Eye (tissue), 1 donor: ENCODE results near the gene EFHC1.

Experiments used
- DNase-seq: peaks from one replicate; pipeline ENCODE4 v3.0.0-alpha.2; 2015

EFHC1 gene

DNA sequence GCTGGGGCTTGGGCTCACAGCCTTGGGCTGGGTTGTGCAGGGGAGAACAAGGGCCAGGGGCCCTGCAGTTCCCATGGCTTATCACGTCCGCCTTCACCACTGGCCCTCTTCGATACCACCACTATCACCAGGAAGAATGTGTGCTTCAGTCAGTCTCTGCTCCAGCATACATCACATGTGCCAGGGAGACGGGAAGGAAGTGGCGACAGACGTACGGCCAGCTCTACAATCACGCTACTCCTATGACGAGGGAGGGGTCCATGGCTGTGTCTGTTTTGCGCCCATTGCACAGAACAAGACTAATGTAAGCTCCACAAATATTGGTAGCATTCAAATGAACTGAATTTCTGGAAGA is 84.6 kb downstream of the EFHC1 start:
- DNase-seq: no peak

DNA sequence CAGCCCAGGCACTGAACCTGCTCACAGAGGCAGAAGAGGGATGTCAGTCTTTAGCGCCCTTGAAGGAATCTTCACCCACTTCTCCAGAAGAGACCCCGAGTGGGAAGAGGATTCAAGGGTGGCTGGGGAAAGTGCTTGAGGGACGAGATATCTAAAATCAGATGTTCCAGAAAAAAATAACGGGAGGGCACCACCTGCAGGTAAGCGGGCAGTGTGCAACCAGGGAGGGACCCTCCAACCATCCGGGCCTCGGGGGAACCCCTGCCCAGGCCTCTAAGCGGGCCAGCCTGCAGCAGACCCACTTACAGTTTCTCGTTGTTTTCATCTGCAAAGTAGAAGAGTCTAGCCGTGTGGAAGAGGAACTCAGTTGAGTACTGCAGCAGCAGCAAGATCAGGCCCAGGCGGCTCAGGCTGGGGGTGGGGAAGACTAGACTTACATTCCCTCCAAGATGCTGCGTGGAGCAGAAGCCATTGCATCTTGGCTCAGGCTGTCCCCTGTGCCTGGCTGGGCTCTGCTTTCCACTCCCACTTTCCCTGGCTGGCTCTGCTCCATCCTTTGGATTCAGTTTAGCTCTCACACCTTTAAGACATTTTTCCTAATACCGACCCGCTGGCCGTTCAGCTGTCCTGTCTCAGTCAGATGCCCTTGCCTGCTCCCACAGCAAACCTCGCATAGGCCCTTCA is 85.7 kb downstream of the EFHC1 start:
- DNase-seq: no peak

DNA sequence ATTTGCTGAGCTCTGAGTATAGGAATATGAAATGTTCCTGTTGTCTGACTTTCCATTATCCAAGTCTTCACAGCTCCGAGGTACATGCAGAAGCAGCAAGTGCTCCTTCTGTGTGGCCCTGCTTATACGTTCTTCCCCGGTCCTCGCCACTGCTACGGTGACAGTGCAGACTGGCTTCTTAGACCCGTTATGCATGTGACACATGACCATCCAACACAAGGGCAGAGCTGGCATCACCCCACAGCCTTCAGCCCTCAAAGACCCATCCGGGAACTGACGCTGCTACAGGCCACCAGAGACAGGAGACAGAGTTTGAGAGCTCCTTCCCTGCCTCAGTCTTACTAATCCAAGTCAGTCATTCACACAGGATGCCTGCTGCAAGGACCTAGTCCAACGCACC is 86.3 kb downstream of the EFHC1 start:
- no peak for DNase-seq

DNA sequence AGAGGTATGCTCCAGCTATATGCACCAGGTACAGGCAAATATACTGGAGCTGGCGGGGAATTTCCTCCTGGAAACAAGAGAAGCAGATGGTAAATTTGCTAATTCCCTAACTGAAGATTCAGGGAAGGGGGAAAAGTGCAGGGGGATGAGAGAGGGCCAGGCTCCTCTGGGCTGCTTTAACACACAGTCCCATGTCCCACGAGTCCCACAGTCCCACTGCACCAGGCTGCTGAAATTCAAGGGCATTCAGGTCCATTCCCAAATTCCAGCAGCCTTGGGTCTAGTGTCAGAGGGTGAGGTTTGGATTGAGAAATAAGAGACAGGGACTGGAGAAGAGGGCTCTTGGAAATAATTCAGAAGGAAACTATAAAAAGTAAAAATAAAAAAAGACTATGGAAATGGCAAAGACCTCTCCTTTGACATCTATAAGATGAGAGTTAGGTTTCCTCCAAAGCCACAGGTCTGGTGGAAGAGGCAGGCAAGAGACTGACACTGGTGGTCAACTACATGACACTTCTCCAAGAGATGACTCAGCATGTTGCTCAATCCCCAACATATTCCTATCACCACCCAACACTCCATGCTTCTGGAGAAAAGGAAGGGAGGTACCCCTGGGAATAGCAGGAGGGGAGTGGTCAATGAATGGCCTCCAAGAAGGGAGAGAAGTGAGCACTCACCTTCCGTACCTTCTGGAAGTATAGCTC is 87.6 kb downstream of the EFHC1 start:
- no peak for DNase-seq

DNA sequence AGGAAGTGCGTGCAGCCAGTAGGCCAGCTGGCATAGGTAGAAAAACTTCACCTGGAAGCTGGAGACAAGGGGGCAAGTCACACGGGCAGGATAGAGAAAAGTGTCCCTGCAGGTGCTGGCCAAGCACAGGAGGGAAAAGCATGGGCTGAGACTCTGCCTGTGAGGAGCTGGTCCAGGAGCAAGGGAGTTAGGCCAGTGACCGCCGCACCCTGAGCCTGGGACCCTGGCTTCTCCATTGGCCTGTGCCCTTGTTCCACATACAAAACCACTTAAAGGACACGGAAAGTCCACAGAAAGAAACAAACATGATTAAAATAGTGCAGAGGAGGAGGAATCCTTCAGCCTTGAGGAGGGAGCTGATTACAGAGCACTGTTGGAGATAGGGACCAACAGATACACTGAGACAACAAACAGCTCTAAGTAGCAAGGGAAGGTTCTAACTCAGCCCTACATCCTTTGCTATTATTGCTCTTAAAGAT is 88.2 kb downstream of the EFHC1 start:
- no peak for DNase-seq

DNA sequence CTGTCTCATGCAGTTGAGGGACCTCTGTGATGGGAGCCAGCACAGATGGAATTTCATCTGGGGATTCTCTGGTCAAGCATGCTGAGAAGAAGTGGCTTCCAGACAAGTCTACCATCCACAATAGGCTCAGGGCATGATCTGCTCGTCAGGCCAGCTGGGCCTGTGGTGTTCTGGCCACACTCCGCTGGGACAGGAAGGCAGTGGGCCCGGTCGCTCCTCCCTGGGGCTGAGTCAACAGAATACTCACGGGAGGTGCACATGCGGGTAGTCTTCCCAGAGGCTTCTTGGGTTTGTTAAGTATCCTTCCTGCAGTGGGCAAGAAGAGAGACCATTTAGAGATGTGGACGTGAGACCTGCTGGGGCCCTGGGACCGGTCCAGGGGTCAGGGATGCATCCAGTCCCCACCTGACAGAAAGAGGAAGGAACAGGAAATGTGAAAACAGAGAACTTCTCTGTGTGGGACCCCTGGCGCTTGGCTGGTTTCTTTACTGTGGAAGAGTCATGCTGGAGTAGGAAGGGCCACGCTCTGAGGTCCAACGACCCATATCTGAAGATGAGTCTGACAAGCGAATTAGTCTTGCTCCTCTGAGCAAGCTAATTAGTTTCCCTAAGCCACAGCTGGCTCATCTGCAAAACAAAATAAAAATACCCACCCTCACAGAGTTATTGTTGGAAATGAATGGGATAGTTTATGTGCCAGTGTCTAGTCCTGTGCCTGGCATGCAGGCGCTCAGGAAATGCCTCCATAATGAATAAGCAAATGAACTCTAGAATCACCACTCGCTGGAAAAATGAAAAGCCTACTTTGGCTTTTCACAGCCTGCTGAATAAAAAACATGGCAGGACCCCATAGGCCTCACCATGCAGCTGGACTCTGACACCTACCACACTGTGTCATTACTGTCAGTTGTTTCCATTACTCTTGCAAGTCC is 89.4 kb downstream of the EFHC1 start:
- no peak for DNase-seq

DNA sequence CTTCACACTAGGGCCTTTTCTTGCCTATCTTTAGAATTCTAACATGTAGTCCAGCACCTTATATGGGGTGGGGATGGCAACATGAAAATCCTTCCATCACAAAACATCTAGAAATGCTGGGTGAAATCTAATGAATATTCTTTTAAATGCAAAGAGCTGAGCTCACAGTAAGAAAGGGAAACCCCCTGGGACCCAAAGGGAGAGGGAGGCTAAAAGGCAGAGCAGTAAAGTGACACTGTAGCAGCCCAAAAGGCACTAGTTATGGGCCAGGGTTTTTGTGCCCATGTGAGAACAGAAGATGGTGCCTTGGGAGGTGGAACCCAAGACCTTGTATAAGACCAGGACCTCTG is 90.0 kb downstream of the EFHC1 start:
- no peak for DNase-seq

DNA sequence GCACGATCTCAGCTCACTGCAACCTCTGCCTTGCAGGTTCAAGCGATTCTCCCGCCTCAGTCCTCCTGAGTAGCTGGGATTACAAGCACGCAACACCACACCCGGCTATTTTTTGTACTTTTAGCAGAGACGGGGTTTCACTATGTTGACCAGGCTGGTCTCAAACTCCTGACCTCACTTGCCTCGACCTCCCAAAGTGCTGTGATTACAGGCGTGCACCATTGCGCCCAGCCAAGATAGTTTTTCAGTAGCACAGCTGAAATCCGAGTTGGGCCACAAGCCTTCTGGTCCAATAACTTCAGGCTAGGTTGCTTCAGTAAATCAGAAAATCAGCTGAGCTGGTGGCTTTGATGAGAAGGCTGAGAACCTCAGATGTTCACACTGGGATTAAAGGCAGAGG is 91.0 kb downstream of the EFHC1 start:
- DNase-seq: no peak

DNA sequence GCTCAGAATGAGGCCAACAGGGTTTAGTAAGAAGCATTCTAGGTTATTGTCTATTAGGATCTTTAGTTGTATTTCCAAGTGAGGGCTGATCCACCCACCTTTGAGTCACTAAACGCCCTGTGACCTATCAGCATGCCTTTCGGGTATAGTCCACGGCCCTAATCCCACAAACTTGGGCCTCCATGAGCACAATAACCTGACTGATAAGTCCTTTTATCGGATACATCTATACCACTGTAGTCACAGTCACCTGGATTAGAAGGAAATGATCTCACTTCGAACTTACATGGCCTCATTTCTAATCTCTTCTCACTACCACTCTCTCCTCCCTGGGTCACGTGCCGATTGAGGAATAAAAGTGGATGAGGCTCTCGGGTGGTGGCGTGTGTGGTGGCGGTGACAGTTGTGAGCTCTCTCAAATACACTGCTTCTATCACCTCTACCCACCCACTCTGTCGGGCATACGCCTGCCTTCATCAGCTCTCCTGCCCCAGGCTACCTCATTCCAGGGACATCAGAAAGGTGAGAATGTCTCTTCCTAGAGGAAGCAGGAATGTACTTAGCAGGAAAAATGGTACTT is 91.5 kb downstream of the EFHC1 start:
- no peak for DNase-seq

DNA sequence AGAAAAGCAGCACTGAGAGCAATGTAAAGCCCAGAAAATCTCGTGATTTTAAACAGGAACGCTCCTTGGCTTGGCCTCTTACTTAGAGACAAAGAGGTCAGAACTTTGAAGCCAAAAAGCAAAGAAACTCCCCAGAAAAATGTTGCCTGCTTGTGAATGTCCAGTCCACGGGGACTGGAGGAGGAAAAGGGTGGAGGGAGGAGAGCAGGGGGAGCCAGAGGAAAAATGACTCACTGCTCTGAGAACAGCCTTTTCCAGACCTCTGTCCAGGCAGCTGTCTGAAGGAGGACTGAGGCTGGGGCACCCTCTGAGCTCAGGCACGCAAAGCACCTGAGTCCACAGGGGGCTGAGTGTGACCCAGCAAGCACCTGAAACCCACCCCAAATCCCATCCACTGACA is 92.1 kb downstream of the EFHC1 start:
- no peak for DNase-seq

DNA sequence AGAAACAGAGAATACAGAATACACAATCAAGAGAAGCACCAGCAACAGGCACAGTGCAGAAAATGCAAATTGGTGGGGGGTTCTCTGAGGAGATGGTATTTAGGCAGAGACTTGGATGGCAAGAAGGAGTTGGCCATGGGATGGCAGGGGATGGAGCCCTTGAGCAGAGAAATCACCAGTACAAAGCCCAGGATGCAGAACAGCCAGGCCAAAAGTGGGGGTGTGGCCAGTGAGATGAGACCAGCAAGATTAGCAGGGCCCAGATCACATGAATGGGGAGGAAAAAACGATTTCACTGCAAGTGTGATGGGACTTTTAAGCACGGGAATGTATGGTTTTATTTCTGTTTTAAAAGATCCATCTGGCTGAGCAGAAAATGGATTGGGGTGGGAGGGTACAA is 93.3 kb downstream of the EFHC1 start:
- no peak for DNase-seq

DNA sequence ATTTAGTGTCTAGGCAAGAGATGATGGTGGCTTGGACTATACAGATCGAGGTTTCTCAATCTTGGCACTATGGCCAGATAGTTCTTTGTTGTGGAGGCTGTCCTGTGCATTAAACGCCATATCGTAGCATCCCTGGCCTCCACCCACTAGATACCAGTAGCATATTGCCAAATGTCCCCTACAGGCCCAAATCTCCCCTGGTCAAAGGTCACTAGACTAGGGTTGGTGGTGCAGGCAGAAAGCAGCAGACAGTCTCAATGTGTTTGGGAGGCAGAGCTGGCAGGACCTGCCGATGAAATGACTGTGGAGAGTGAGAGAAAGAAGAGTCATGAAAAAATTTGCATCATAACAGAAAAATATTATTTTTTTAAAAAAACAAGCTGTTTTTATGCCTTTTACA is 93.8 kb downstream of the EFHC1 start:
- no peak for DNase-seq

DNA sequence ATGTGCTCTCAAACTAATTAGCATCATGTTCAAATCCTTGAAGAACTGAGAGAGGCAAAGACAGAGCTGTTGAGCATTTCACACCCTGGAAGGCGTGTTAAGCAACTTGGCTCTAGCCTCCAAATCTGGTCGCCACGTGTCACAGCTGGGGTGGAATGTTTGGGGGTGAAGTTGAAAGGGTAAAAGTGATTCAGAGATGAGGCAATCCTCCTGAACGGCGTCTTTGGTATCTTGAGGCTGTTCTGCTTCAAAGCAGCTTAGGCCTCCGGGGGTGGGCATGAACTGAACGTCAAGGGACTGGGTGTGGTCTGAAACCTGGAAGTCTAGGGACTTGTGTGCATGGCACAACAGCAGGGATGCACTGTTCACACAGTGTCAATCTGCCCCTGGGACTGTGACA is 94.4 kb downstream of the EFHC1 start:
- DNase-seq: no peak

DNA sequence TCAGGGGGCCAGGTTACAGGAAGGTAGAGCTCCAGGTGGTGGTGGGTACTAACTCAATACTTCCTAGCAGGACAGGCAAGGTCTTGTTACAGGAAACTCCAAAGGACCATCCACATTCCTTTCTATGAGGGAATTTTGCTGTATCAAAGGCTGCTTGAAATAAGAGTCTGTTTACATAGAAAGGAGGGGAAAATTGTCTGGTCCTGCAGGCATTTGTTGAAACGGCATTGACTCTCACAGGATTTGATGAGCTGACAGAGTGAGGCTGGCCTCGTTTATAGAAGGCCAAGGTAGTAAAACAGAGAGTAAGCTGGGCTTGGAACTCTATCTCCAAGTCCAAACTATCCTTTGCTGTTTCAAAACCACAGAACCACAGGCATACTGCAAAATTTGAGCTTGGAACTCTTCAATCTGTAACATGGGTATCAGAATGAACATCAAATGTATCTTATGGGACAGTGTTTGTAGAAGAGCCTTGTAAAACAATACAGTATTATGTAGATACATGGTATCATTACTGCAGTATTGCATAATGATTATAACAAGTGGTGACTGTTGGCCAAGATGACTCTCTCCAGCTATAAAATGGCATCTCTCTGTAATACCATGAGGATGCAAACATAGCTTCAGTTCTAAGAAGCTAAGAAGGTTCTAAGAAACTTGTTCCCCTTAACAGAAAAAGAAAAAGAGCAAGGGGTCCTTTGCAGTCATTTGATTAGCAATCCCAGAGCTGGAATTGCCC is 95.2 kb downstream of the EFHC1 start:
- no peak for DNase-seq

DNA sequence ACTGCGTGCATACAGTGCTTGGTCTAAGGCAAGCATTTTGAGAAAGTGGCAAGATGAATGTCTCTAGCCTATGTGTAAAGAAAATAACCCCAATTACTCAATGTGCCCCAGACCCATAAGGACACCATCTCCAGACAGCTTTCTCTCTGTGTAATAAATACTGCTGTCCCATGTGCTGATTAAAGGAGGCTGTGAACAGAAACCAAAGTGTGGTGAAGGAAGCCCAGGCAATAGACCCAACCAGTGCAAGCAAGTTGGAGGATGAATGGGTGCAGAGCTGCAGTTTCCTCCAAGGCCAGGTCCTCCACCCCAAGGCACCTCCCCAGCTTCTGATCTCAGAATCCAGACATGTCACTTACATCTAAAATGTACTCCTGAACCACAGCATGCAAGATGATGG is 96.1 kb downstream of the EFHC1 start:
- DNase-seq: no peak

DNA sequence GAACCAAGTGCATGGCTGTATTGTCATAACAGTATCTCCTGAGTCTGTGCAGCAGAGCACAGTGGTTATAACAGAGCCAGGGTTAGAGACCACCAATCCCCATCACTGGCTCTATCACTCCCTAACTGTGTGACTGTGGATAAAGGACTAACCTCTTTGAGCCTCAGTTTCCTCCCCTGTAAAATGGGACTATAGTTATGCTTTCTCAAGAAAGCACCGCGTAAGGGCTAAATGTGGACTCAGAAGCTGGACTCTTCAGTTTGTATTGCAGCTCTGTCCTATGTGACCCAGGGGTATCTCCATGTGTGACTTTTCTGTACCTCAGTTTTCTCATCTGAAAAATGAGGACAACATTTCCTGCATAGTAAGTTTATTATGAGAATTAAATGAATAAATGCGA is 96.8 kb downstream of the EFHC1 start:
- DNase-seq: no peak

DNA sequence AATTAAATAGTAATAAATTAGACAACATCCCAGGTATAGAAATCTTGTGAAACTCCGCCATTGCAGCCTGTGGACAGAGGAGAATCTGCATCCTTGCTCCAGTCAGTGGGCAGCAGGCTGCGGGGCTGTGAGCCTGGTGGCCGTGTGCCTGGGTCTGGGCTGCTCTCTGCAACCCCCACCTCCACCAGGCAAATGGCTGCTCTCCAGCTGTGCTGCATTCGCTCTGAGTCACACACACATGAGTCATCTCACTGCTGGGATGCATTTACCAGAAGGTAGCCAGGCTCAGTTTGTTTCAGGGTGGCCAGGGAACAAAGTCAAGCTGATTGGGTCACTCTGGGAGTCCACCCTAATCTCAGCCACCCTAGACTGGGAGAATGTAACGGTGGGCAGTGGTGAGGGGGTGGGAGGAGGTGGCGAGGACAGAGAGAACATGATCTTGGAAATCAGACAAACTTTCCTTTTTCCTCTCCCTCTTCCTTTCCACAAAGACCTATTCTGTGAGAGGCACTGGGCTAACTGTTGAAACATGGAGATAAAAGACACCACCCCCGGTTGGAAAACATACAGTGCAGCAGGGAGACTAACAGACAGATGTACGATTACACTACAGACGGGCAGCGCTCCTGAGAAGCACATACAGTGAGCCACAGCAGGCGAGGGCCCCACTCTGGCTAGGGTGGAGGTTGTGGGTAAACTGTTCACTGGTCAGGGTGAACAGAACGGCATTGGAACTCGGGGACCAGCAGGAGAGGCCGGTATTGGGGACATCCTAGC is 97.5 kb downstream of the EFHC1 start:
- DNase-seq: peak; percentile 64

DNA sequence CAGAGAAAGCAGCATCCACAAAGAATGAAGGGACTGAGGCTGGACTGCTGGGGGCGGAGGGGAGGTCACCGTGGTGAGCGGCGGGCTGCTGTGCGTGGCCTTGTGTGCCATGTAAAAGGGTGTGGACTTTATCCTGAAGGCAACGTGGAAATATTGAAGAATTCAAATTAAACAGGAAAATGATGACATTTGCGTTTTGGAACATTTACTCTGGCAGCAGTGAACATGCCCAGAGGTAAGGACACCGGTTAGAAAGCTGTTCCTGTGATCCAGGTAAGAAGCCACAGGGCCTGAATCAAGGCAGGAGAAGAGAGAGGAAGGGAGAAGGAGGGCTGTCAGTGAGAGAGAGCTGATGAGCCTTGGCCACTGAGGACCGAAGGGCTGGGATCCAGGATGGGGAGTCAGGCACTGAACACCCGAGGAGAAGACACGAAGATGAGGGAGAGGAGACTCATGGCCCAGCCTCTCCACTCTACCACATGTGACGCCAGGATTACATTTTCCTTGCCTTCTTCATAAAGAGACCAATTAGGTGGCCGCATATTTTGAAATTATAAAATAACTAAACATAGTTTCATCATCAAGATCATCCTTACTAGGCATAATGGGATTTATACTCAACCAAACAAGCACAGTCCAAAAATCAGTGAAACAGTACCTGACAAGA is 98.3 kb downstream of the EFHC1 start:
- no peak for DNase-seq

DNA sequence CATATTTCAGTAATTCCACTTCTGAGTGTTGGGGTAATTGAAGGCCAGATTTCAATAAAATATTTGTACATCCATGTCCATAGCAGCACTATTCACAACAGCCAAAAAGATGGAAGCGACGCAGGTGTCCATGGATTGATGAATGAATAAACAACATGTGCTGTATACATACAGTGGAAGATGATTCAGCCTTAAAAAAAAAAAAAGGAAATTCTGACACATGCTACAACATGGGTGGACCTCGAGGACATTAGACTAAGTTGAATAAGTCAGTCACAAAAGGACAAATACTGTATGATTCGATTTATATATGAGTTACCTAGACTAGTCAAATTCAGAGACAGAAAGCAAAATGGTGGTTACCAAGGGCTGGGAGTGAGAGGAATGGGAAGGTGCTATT is 99.5 kb downstream of the EFHC1 start:
- no peak for DNase-seq

DNA sequence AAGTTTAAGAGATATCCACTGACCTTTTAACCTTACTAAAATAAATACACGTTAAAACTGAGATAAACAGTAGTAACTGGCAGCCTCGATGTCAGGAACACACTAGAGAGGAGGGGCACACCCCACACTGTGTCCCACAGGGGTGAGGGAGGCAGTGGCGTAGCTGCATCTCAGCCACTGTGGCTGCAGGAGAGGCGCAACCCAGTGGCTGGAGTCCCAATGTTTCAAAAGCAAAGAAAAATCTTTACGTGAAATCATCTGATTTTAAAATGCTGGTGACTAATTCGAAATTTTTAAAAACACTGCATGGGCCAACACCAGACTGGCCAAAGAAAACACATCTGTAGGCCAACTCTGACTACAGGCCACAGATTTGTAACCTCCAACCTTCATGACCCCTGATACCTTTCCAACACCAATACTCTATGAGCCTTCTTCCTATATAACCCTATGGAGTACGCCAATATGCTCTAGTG is 102.0 kb downstream of the EFHC1 start:
- no peak for DNase-seq

DNA sequence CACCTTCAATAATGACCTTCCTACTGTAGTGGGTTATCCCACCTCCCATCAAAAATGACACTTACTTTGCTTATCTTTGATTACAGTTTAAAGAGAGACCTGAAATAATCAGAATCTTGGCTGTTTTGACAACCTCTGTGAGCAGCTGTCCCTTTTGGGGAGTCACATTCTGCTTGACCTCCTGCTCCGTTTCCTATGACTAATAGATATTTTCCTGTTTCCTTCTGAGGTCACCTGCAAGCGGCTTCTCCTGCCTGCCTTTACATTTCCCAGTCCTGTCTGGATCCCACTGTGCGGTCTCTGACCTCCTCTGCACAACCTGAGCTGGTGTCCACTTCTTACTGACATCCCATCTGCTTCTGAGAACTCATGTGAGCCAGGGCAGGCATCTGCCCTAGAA is 102.5 kb downstream of the EFHC1 start:
- DNase-seq: no peak
